H1 (cell line): ENCODE data around the gene NOB1. TPM values are rescaled to one million over a fixed set of nuclear protein-coding genes. Genes with fewer than 3 reads are reported as not detected.

Source experiments
- CTCF ChIA-PET: fragments of 300-600 bp; sonication (Branson Sonifier 250); formaldehyde crosslinking; loops from one replicate; lab custom pipeline; 2021; ENCODE audit not compliant: partially characterized antibody; lab: Charles Lee
- POLR2A ChIA-PET: fragments of 300-600 bp; sonication (Branson Sonifier 250); formaldehyde crosslinking; loops from one replicate; lab custom pipeline; 2021; ENCODE audit warnings: inconsistent platforms; ENCODE audit not compliant: partially characterized antibody; lab: Charles Lee
- DNase-seq, 2 experiments: peaks; one replicate each; pipeline versions ENCODE4 v3.0.0 to v3.0.0-alpha.2; 2010 to 2022; ENCODE audit warnings: low spot score in 2 of 2, low read depth in 1 of 2, mixed read lengths in 1 of 2
- FAIRE-seq: peaks from 2 replicates; lab custom pipeline; 2011; peaks lifted over from hg19 to GRCh38; lab: Jason Lieb, UNC
- H2AFZ ChIP-seq: 2 replicates; pipeline ENCODE4 v1.8.1; 2012; ENCODE audit warnings: low read length, inconsistent platforms
- H2AK5ac ChIP-seq: 2 replicates; pipeline ENCODE4 v1.6.1; 2013; ENCODE audit warnings: low read depth, low read length
- H2BK120ac ChIP-seq: replicated peaks from 2 replicates; pipeline ENCODE3; 2013; ENCODE audit warnings: low read depth, low read length, inconsistent platforms
- H2BK12ac ChIP-seq: 2 replicates; pipeline ENCODE4 v1.6.1; 2013; ENCODE audit warnings: low read depth, low read length
- H2BK15ac ChIP-seq: 2 replicates; pipeline ENCODE4 v1.6.1; 2013; ENCODE audit warnings: low read length
- H2BK20ac ChIP-seq: 2 replicates; pipeline ENCODE4 v1.6.1; 2013; ENCODE audit warnings: low read length
- H2BK5ac ChIP-seq: 2 replicates; pipeline ENCODE4 v1.6.1; 2013; ENCODE audit warnings: low read depth, low read length
- H3K14ac ChIP-seq: 2 replicates; pipeline ENCODE4 v1.6.1; 2013; ENCODE audit warnings: inconsistent platforms; ENCODE audit not compliant: insufficient read length
- H3K18ac ChIP-seq: 2 replicates; pipeline ENCODE4 v1.6.1; 2013; ENCODE audit warnings: low read length; ENCODE audit errors: extremely low read depth
- H3K23ac ChIP-seq: 2 replicates; pipeline ENCODE4 v1.6.1; 2013; ENCODE audit warnings: inconsistent platforms; ENCODE audit not compliant: insufficient read length
- H3K23me2 ChIP-seq: 2 replicates; pipeline ENCODE4 v1.6.1; 2013; ENCODE audit warnings: low read depth, low read length
- H3K27ac ChIP-seq: 2 replicates; pipeline ENCODE4 v1.6.1; 2011; ENCODE audit warnings: low read depth, low read length, inconsistent platforms
- H3K27me3 ChIP-seq, 4 experiments: replicated peaks in 1 of 4; 1 replicate in 1 of 4; 2 replicates in 3 of 4; pipeline versions ENCODE4 v1.6.1 to v1.8.1; 2011 to 2013; ENCODE audit warnings: low read length in 3 of 4, mild to moderate bottlenecking in 3 of 4, inconsistent platforms in 2 of 4, mixed read lengths in 2 of 4, moderate library complexity in 1 of 4; ENCODE audit not compliant: control insufficient read depth in 3 of 4, insufficient read depth in 3 of 4; ENCODE audit errors: extremely low read depth in 1 of 4
- H3K36me3 ChIP-seq, 4 experiments: 2 replicates each; pipeline versions ENCODE4 v1.6.1 to v1.8.1; 2011 to 2013; ENCODE audit warnings: mild to moderate bottlenecking in 4 of 4, low read length in 3 of 4, moderate library complexity in 2 of 4, control low read depth in 1 of 4, inconsistent platforms in 1 of 4; ENCODE audit not compliant: insufficient read depth in 4 of 4, control insufficient read depth in 2 of 4
- H3K4ac ChIP-seq: replicated peaks from 2 replicates; pipeline ENCODE3; 2013; ENCODE audit warnings: low read length, low read depth, mixed read lengths, inconsistent platforms; ENCODE audit not compliant: insufficient read length
- H3K4me1 ChIP-seq, 4 experiments: replicated peaks in 1 of 4; 1 replicate in 1 of 4; 2 replicates in 3 of 4; pipeline versions ENCODE4 v1.6.1 to v1.8.1; 2011 to 2013; ENCODE audit warnings: low read length in 3 of 4, inconsistent platforms in 2 of 4, mixed read lengths in 1 of 4; ENCODE audit not compliant: insufficient read depth in 4 of 4, control insufficient read depth in 3 of 4
- H3K4me2 ChIP-seq, 2 experiments: 2 replicates each; pipeline versions ENCODE4 v1.6.1 to v1.8.1; 2011 to 2013; ENCODE audit warnings: low read depth in 2 of 2, low read length in 2 of 2, control low read depth in 1 of 2, inconsistent platforms in 1 of 2, mild to moderate bottlenecking in 1 of 2; ENCODE audit not compliant: insufficient read depth in 1 of 2
- H3K4me3 ChIP-seq, 4 experiments: fragments of 200-600, 300-600 bp in 1 of 4; sonication (generic), shearing (Covaris generic), sonication (Bioruptor Twin) in 1 of 4; 2 replicates each; pipeline versions ENCODE4 v1.5.1 to v1.8.1; 2011 to 2016; ENCODE audit warnings: low read length in 4 of 4, low read depth in 3 of 4, control low read depth in 2 of 4, inconsistent platforms in 2 of 4, mild to moderate bottlenecking in 2 of 4, mixed read lengths in 1 of 4, moderate library complexity in 1 of 4; ENCODE audit not compliant: insufficient read depth in 2 of 4; ENCODE audit errors: extremely low read depth in 1 of 4
- H3K56ac ChIP-seq: replicated peaks from 2 replicates; pipeline ENCODE3; 2013; ENCODE audit warnings: low read depth, mild to moderate bottlenecking, mixed read lengths, low read length, inconsistent platforms; ENCODE audit not compliant: insufficient read length
- H3K79me1 ChIP-seq: 2 replicates; pipeline ENCODE4 v1.6.1; 2013; ENCODE audit warnings: low read depth, low read length, control low read depth
- H3K79me2 ChIP-seq, 2 experiments: 2 replicates each; pipeline versions ENCODE4 v1.6.1 to v1.8.1; 2012 to 2013; ENCODE audit warnings: low read length in 2 of 2, mild to moderate bottlenecking in 2 of 2, inconsistent platforms in 1 of 2; ENCODE audit not compliant: insufficient read depth in 2 of 2, control insufficient read depth in 1 of 2
- H3K9ac ChIP-seq, 4 experiments: replicated peaks in 1 of 4; 1 replicate in 1 of 4; 2 replicates in 3 of 4; pipeline versions ENCODE4 v1.6.1 to v1.8.1; 2011 to 2013; ENCODE audit warnings: low read depth in 3 of 4, low read length in 3 of 4, control low read depth in 2 of 4, mild to moderate bottlenecking in 2 of 4, moderate library complexity in 2 of 4, inconsistent platforms in 1 of 4; ENCODE audit errors: extremely low read depth in 1 of 4
- H3K9me3 ChIP-seq, 2 experiments: 2 replicates each; pipeline versions ENCODE4 v1.6.1 to v1.8.1; 2012 to 2013; ENCODE audit warnings: mild to moderate bottlenecking in 2 of 2, moderate library complexity in 2 of 2, control low read depth in 1 of 2, inconsistent platforms in 1 of 2, low read depth in 1 of 2, low read length in 1 of 2, mixed read lengths in 1 of 2; ENCODE audit not compliant: insufficient read depth in 2 of 2
- H4K20me1 ChIP-seq, 2 experiments: replicated peaks in 1 of 2; 2 replicates each; pipeline versions ENCODE3 to v1.8.1; 2011 to 2013; ENCODE audit warnings: inconsistent platforms in 2 of 2, low read length in 2 of 2, mild to moderate bottlenecking in 1 of 2; ENCODE audit not compliant: insufficient read depth in 2 of 2, control insufficient read depth in 1 of 2
- H4K5ac ChIP-seq: 2 replicates; pipeline ENCODE4 v1.6.1; 2013; ENCODE audit warnings: low read length, low read depth, mixed read lengths, inconsistent platforms; ENCODE audit not compliant: insufficient read length
- H4K8ac ChIP-seq: 2 replicates; pipeline ENCODE4 v1.8.0; 2013; ENCODE audit warnings: mild to moderate bottlenecking, moderate library complexity, low read length, inconsistent platforms; ENCODE audit not compliant: insufficient read depth; ENCODE audit errors: extremely low read depth
- H4K91ac ChIP-seq: replicated peaks from 2 replicates; pipeline ENCODE3; 2013; ENCODE audit warnings: low read length, mixed read lengths, inconsistent platforms; ENCODE audit not compliant: insufficient read length
- CTBP2 ChIP-seq: IDR thresholded peaks from 2 replicates; pipeline ENCODE4 v1.7.0; 2011; ENCODE audit warnings: borderline replicate concordance, mild to moderate bottlenecking, moderate library complexity, mixed read lengths, low read length; ENCODE audit not compliant: insufficient read depth, insufficient read length
- RFX5 ChIP-seq: IDR thresholded peaks from 2 replicates; pipeline ENCODE4 v1.6.1; 2011; ENCODE audit warnings: low read depth, low read length, improper control_type of control experiment, borderline replicate concordance
- RNF2 ChIP-seq: fragments of 200-900, 300-1000 bp; sonication (generic); IDR thresholded peaks from 2 replicates; pipeline ENCODE4 v1.7.1; 2016; ENCODE audit warnings: borderline replicate concordance, low read depth, mild to moderate bottlenecking, antibody characterized with exemption, low read length; ENCODE audit not compliant: poor library complexity, severe bottlenecking; ENCODE audit errors: missing control alignments
- SP1 ChIP-seq: IDR thresholded peaks from 2 replicates; pipeline ENCODE4 v1.6.1; 2011; ENCODE audit warnings: low read depth, low read length
- SP4 ChIP-seq: IDR thresholded peaks from 2 replicates; pipeline ENCODE4 v1.6.1; 2012; ENCODE audit warnings: low read length, inconsistent platforms
- TAF1 ChIP-seq: IDR thresholded peaks from 2 replicates; pipeline ENCODE4 v1.6.1; 2011; ENCODE audit warnings: mild to moderate bottlenecking, low read depth, low read length
- TCF12 ChIP-seq: IDR thresholded peaks from 2 replicates; pipeline ENCODE4 v1.6.1; 2011; ENCODE audit warnings: low read depth, mild to moderate bottlenecking, low read length
- WGBS, 2 experiments: shearing (Covaris generic) in 1 of 2; methylation state at CpG; one replicate each; pipeline versions ENCODE4 v1.1.6 to v1.1.7; 2013 to 2015; ENCODE audit warnings: low lambda C conversion rate in 2 of 2, mixed read lengths in 2 of 2, inconsistent platforms in 1 of 2, low coverage in 1 of 2, missing lambda C conversion rate in 1 of 2; ENCODE audit not compliant: insufficient replicate concordance in 2 of 2, insufficient coverage in 1 of 2, insufficient read length in 1 of 2; ENCODE audit errors: extremely low coverage in 1 of 2, missing lambda C conversion rate in 1 of 2; 5-methylcytosine and 5-hydroxymethylcytosine counted together
- polyA plus RNA-seq, 7 experiments: library from polyadenylated mRNA; depleted of rRNA in 3 of 7; stranded (reverse) in 5 of 7; unstranded in 2 of 7; fragments of >200 nt in 5 of 7; fragments of 200-250 nt in 2 of 7; gene quantifications; 1 replicate in 5 of 7; 2 replicates in 1 of 7; 4 replicates in 1 of 7; pipeline versions ENCODE4 v1.2.1 to v1.2.3, GENCODE V29; 2011 to 2013; ENCODE audit warnings: missing spikeins in 2 of 7, mixed read lengths in 2 of 7
- total RNA-seq: library from RNA; stranded (reverse); fragmentation: NEBNext Ultra II Directional; extraction: Animal tissue kit (Norgen Biotek cat#: 25700); gene quantifications from 2 replicates; pipeline ENCODE4 v1.2.1, GENCODE V29; 2021
- TF ChIP-seq, protein P1 (sequence below): IDR thresholded peaks from 2 replicates; pipeline ENCODE4 v1.6.1; 2011; ENCODE audit warnings: low read length, improper control_type of control experiment

Gene NOB1
- total and polyA plus RNA-seq, 2 of the 8 experiments (the other 6 are each of a cell fraction or from before 2014, with no cell fraction given): 88.2 to 108 TPM

DNA sequence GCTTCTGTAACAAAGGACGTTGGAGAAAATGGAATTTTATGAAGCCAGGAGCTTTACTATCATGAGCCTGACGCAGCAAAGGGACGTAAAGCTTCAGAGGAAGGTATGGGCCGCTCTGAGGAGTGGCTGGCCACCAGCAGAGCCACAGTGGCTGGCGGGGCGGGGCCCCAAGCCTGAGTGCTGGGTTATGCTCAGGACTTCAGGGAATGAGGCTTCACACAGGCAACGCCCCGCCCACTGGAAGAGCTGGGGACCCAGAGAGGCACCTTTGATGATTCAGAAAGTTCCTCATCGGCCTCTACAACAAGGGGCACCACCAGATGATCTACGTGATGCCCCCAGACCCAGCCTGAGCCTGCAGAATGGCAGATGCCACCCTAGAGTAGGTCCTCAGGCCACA lies 8.8 kb downstream of the NOB1 start:
- no peak overlapping the region for H4K91ac ChIP-seq
- H3K9me3 ChIP-seq: no peaks in the 10 kb centered on the region
- ChIA-PET POLR2A (interaction anchor here (0.7 to 3.2 kb wide), 5 partner anchors 8 to 544 kb away, joined by 3 to 11 read pairs (median 6); partner anchors contain the start of genes NOB1 and WWP2), CTCF (interaction anchor here (0.6 to 2.2 kb wide), 4 partner anchors 9 to 37 kb away, joined by 3 to 16 read pairs (median 6); partner anchors contain the start of gene NOB1)
- no peak overlapping the region for H3K4ac ChIP-seq
- H3K9ac ChIP-seq: no peak overlapping the region
- H3K23ac ChIP-seq: no peak overlapping the region
- H3K14ac ChIP-seq: no peak overlapping the region
- no peak overlapping the region for H3K4me3 ChIP-seq
- WGBS, 2 experiments: 83% methylated on average over 10 of the region's 10 CpGs; no CpG with 5 or more reads in 1 of the 2 experiments
- peaks cover 59 to 94% (median 78%) of the 10 kb centered on the region in 4 experiments for H3K36me3 ChIP-seq
- no peak overlapping the region for H2BK5ac ChIP-seq
- H3K79me1 ChIP-seq: peaks cover 10% of the 10 kb centered on the region
- DNase-seq (no peak), FAIRE-seq (no peak)
- no peak overlapping the region for H2BK120ac ChIP-seq
- no peaks in the 10 kb centered on the region for H3K27me3 ChIP-seq
- H3K56ac ChIP-seq: no peak overlapping the region
- no peak overlapping the region for H3K27ac ChIP-seq
- H2BK15ac ChIP-seq: no peak overlapping the region
- H2BK12ac ChIP-seq: no peak overlapping the region
- no peak overlapping the region for H2AK5ac ChIP-seq
- H2BK20ac ChIP-seq: no peak overlapping the region
- H3K4me1 ChIP-seq: no peaks in the 10 kb centered on the region
- H4K20me1 ChIP-seq: peaks cover 0 to 27% of the 10 kb centered on the region in 2 experiments
- H4K8ac ChIP-seq: no peak overlapping the region
- H2AFZ ChIP-seq: no peak overlapping the region
- no peak overlapping the region for H3K18ac ChIP-seq
- TF ChIP-seq, protein P1, sequence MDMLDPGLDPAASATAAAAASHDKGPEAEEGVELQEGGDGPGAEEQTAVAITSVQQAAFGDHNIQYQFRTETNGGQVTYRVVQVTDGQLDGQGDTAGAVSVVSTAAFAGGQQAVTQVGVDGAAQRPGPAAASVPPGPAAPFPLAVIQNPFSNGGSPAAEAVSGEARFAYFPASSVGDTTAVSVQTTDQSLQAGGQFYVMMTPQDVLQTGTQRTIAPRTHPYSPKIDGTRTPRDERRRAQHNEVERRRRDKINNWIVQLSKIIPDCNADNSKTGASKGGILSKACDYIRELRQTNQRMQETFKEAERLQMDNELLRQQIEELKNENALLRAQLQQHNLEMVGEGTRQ: no peak
- TF ChIP-seq TAF1 (no peak), TCF12 (no peak), SP1 (no peak), RNF2 (no peak), SP4 (no peak), RFX5 (no peak), CTBP2 (no peak)
- H3K23me2 ChIP-seq: no peaks in the 10 kb centered on the region
- H4K5ac ChIP-seq: no peak overlapping the region
- H3K79me2 ChIP-seq: peaks cover 0 to 4% of the 10 kb centered on the region in 2 experiments; a peak in 1 of 4 replicates
- H3K4me2 ChIP-seq: no peak overlapping the region
